ENCODE data around the gene PPDPF. TPM values are rescaled to one million over a fixed set of nuclear protein-coding genes. Genes with fewer than 3 reads are reported as not detected.
A peak's percentile ranks its signal among the peaks of the same experiment; 100 is the strongest.

Gene PPDPF
- total RNA-seq, 1 donor from 2014 or later: 99.3 TPM

DNA sequence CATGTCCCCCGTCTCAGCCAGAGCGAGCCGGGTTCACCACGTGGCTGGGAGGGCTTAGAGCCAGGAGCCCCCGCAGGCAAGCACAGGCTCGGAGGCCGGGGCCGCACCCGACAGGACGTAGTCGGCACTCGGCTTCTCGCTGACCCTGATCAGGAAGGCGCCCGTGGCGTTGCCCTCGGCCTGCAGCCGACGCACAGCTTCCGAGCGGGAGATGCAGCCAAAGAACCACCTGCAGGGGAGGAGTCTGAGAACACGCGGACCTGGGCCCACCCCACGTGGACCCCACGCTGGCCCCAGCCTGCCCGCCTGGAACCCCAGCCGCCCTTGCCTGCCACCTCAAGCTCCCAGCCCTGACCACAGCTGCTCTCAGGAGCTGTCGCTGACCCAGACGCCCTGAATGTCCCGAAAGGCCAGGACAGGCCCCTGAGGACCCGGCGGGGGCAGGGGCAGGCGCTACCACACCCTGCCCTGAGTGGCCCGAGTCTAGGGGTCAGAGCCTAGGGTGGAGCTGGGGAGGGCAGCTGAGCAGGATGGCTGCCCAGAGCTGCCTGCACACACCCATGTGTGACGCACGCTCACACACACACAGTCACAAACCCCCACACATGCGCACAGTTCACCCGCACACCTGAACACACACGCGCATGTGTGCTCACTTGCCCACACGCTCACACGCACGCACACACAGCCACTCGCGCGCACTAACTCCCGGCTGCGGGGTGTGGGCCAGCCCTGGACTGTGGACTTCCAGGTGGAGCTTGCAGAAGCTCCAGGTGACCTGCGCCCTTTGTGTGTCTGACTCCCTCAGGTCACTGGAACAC is 14.5 kb downstream of the PPDPF start:
- no peak for DNase-seq (ENCODE audit: low read depth)
- H3K4me3 ChIP-seq (ENCODE audit: low read depth, low read length): no peak overlapping the region
- TF ChIP-seq CTCF (conservative IDR thresholded peaks at IDR 0.05; ENCODE audit: low read depth, low read length): no peak

DNA sequence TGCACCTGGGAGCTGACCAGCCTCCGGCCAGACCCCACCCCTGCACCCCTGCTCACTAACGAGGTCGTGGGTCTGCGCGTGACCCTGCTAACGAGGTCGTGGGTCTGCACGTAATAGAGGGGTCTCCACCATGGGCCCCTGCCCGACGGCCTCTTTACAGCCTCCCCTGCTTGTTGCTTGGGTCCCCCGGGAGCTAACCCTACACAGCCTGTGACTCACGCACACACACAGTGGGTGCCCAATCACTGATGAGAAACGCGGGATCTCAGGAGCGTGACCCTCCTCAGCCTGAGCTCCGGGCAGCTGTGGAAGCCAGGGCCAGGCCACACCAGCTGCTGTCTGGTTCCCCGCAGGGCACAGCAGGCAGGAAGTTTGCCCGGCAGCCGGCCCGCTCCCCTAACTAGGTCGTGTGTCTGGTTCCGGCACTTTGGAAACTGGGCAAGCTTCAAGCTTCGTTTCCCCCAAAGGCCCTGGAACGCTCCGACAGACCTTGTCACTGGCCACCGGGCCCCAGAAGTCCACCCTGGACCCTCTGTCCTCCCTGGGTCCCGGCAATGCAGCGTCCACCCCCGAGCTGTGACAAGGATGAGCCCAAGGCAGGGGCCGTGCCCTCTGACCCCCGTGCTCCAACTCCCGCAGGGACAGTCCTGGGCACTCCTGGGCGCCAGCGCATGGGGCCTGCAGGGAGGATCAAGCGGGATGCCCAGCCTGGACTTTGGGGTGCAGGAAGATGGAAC is 15.8 kb downstream of the PPDPF start:
- no peak for TF ChIP-seq CTCF (conservative IDR thresholded peaks at IDR 0.05; ENCODE audit: low read depth, low read length)
- no peak overlapping the region for H3K4me3 ChIP-seq (ENCODE audit: low read depth, low read length)
- DNase-seq (ENCODE audit: low read depth): no peak

- DNase-seq (ENCODE audit: low read depth): no peak
- no peak for TF ChIP-seq CTCF (conservative IDR thresholded peaks at IDR 0.05; ENCODE audit: low read depth, low read length)
- peak within 1 kb of the TSS; percentile 46 for H3K4me3 ChIP-seq (ENCODE audit: low read depth, low read length)
Measured at GRCh38 chr20:63536997-63537524, 16.5 kb downstream of the PPDPF start, which contains the start of gene PTK6. Gene PTK6 (minus strand): TSS chr20:63537376. CDS start chr20:63537314, 62 bp downstream.

DNA sequence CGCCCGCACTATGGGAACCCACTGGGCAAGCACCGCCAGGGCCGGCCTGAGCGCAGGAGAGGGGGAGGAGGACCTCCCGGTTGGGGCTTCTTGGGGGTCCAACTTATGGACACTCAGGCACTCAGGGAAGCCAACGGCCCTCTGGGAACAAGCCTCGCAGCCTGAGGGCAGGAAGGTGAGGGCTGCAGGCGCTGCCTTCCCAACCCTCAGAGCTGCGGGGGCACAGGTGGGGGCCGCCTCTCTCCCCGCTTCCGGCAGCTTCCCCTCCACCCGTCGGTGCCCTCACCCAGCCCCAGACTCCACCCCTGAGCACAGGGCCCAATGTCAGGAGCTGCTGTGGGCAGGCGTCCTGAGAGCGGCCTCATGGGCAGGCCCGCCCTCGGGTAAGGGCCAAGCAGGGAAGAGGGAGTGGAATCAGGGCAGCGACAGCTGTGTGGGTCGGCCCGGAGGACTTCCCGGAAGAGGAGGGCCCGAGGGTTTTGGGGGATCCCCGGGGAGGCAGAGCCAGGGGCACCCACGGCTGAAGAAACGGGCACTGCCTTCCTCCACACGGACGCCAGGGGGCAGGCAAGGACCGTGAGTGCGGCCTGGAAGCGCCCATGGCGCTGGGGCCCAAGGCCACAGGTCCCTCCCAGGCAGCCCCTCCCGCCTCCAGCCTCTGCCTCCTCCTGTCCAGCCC is 17.1 kb downstream of the PPDPF start:
- peak; percentile 79 for TF ChIP-seq CTCF (conservative IDR thresholded peaks at IDR 0.05; ENCODE audit: low read depth, low read length)
- H3K4me3 ChIP-seq (ENCODE audit: low read depth, low read length): peak overlapping the region; percentile 46
- DNase-seq (ENCODE audit: low read depth): peak; percentile 52

- TF ChIP-seq CTCF (conservative IDR thresholded peaks at IDR 0.05; ENCODE audit: low read depth, low read length): no peak
- DNase-seq (ENCODE audit: low read depth): no peak
- H3K4me3 ChIP-seq (ENCODE audit: low read depth, low read length): peak overlapping the region; percentile 46
Measured at GRCh38 chr20:63538204-63539091, 17.9 kb downstream of the PPDPF start.

DNA sequence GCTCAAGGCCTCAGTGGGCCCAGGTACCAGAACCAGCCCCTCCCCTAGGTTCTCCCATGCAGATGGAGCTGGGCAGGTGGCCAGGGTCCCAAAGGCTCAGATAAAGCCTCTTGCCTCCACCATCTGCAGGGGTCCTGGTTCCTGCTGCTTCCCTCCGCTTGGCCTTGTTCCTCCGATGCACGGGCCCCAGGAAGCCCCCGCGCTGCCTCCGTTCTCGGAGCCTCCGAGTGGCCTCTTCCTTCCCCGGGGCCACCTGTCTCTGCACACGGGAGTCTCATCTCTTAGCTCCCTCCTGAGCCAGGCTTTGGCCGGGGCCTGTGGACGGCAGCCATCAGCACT is 18.5 kb downstream of the PPDPF start:
- H3K4me3 ChIP-seq (ENCODE audit: low read depth, low read length): no peak overlapping the region
- no peak for TF ChIP-seq CTCF (conservative IDR thresholded peaks at IDR 0.05; ENCODE audit: low read depth, low read length)
- DNase-seq (ENCODE audit: low read depth): no peak

Measured in epithelial cell of proximal tubule (primary cell).